ENCODE results near the gene CRNKL1.

The CRNKL1 gene

DNA sequence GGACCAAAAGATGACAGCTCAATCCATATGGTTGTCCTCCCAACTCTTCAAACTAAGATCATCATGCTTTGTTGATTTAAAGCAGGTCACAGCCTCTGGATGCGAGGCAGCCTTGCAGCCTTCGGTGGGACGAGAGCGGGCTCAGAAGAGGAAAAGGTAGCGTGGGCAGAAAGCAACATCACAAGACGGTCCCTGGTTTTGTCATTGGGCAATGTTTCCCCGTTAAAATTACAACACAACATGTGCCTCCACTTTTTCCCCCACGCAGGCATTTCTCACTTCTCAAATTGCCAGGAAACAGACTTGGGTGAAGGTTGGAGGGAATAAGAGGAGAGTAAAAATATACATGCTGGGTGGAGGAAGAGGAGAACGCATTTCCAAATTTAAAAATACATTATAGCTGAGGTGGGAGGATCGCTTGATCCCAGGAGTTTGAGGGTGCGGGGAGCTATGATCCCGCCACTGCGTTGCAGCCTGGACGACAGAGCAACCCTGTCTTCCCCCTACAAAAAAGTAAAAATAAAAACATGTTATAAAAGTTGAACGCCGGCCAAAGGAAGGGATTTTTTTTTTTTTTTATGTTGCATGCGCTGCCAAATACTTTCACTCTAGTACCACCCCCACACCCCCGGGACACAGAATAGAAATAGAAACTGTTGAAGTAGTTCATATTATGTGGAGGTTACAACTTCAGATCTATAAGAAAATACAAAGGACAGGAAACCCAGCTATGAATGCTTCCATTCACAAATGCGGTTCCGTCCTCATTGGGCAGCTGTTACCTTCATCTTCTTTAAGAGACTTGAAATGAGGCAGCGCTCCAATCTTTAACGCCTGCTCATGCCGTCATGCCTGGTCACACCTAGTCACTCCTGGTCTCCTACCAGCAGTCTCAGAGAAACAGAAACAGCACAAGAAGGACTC is 49.0 kb downstream of the CRNKL1 start:
- Histone ChIP-seq H2AFZ (ENCODE audit: low read length) (no peak overlapping the region), H3K9me3 (ENCODE audit: low read length) (no peaks in the 10 kb centered on the region), H3K36me3 (ENCODE audit: insufficient read depth, low read length) (no peaks in the 10 kb centered on the region), H4K20me1 (ENCODE audit: insufficient read depth, low read length) (no peaks in the 10 kb centered on the region), H3K9ac (ENCODE audit: low read length) (no peak overlapping the region), H3F3A (ENCODE audit: insufficient read depth, low read length) (no peaks in the 10 kb centered on the region), H3K4me3 (ENCODE audit: low read depth, low read length, poor library complexity, severe bottlenecking) (no peak overlapping the region), H3K4me1 (ENCODE audit: insufficient read depth, low read length, severe bottlenecking) (no peaks in the 10 kb centered on the region), H3K27me3 (ENCODE audit: insufficient read depth, low read length) (no peaks in the 10 kb centered on the region), H3K4me2 (ENCODE audit: low read length) (no peak overlapping the region), H3K9me2 (ENCODE audit: low read depth, low read length) (no peaks in the 10 kb centered on the region), H3K79me2 (ENCODE audit: insufficient read depth, low read length) (no peaks in the 10 kb centered on the region), H3K27ac (ENCODE audit: low read depth, low read length, poor library complexity, severe bottlenecking) (no peak overlapping the region)
- TF ChIP-seq, protein P1, sequence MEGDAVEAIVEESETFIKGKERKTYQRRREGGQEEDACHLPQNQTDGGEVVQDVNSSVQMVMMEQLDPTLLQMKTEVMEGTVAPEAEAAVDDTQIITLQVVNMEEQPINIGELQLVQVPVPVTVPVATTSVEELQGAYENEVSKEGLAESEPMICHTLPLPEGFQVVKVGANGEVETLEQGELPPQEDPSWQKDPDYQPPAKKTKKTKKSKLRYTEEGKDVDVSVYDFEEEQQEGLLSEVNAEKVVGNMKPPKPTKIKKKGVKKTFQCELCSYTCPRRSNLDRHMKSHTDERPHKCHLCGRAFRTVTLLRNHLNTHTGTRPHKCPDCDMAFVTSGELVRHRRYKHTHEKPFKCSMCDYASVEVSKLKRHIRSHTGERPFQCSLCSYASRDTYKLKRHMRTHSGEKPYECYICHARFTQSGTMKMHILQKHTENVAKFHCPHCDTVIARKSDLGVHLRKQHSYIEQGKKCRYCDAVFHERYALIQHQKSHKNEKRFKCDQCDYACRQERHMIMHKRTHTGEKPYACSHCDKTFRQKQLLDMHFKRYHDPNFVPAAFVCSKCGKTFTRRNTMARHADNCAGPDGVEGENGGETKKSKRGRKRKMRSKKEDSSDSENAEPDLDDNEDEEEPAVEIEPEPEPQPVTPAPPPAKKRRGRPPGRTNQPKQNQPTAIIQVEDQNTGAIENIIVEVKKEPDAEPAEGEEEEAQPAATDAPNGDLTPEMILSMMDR (IDR thresholded peaks at IDR 0.05; ENCODE audit: low read length) = no peak
- no peak for TF ChIP-seq EZH2 (IDR thresholded peaks at IDR 0.05; ENCODE audit: borderline replicate concordance, low read length)

- H3K4me3 ChIP-seq (ENCODE audit: low read depth, low read length, poor library complexity, severe bottlenecking) = no peak overlapping the region
These were observed 49.9 kb downstream of the CRNKL1 start for GRCh38 chr20:20002101-20002998.

More at GRCh38 chr20:20002101-20002998, 49.9 kb downstream of the CRNKL1 start:
- no peak overlapping the region for H3K4me2 ChIP-seq (ENCODE audit: low read length)
- no peaks in the 10 kb centered on the region for H3F3A ChIP-seq (ENCODE audit: insufficient read depth, low read length)
- H4K20me1 ChIP-seq (ENCODE audit: insufficient read depth, low read length) = no peaks in the 10 kb centered on the region
- no peaks in the 10 kb centered on the region for H3K36me3 ChIP-seq (ENCODE audit: insufficient read depth, low read length)
- no peak overlapping the region for H3K27ac ChIP-seq (ENCODE audit: low read depth, low read length, poor library complexity, severe bottlenecking)
- H3K9me3 ChIP-seq (ENCODE audit: low read length) = no peaks in the 10 kb centered on the region
- no peak overlapping the region for H3K9ac ChIP-seq (ENCODE audit: low read length)
- no peaks in the 10 kb centered on the region for H3K9me2 ChIP-seq (ENCODE audit: low read depth, low read length)
- TF ChIP-seq, protein P1 (IDR thresholded peaks at IDR 0.05; ENCODE audit: low read length) = no peak
- no peak for TF ChIP-seq EZH2 (IDR thresholded peaks at IDR 0.05; ENCODE audit: borderline replicate concordance, low read length)
- no peaks in the 10 kb centered on the region for H3K79me2 ChIP-seq (ENCODE audit: insufficient read depth, low read length)
- H3K27me3 ChIP-seq (ENCODE audit: insufficient read depth, low read length) = no peaks in the 10 kb centered on the region
- no peak overlapping the region for H2AFZ ChIP-seq (ENCODE audit: low read length)
- no peaks in the 10 kb centered on the region for H3K4me1 ChIP-seq (ENCODE audit: insufficient read depth, low read length, severe bottlenecking)

All from OCI-LY1 (cell line).